ENCODE data around the gene ZNF90.
"Not testable (repeated sequence)": the region's sequence is repeated elsewhere in the genome, so short reads cannot be mapped to it uniquely, and the experiment has no call there.

DNA sequence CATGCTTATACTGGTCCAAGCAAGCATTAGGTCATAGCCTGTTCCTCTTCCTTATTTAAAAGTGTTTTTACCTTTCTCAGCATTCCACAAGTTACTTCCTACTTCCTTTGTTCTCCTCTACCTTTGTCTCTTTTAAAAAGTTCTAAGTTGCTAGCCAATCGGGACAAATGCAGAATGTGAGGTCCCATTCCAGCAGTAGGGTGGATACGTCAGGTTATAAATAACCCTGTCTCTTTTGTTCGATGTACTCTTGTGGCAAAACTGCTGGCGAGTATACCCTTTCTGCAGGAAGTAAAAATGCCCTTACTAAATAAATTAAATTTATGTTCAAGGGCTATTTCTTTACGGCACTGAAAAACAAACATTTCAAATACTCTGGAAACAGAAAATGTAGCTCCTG, 32.1 kb upstream of the ZNF90 start:
- TF ChIP-seq, protein P1, sequence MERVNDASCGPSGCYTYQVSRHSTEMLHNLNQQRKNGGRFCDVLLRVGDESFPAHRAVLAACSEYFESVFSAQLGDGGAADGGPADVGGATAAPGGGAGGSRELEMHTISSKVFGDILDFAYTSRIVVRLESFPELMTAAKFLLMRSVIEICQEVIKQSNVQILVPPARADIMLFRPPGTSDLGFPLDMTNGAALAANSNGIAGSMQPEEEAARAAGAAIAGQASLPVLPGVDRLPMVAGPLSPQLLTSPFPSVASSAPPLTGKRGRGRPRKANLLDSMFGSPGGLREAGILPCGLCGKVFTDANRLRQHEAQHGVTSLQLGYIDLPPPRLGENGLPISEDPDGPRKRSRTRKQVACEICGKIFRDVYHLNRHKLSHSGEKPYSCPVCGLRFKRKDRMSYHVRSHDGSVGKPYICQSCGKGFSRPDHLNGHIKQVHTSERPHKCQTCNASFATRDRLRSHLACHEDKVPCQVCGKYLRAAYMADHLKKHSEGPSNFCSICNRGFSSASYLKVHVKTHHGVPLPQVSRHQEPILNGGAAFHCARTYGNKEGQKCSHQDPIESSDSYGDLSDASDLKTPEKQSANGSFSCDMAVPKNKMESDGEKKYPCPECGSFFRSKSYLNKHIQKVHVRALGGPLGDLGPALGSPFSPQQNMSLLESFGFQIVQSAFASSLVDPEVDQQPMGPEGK (CRISPR knock-in tag; IDR thresholded peaks at IDR 0.05; ENCODE audit: borderline replicate concordance) = not testable (repeated sequence)
- TF ChIP-seq, protein P2, sequence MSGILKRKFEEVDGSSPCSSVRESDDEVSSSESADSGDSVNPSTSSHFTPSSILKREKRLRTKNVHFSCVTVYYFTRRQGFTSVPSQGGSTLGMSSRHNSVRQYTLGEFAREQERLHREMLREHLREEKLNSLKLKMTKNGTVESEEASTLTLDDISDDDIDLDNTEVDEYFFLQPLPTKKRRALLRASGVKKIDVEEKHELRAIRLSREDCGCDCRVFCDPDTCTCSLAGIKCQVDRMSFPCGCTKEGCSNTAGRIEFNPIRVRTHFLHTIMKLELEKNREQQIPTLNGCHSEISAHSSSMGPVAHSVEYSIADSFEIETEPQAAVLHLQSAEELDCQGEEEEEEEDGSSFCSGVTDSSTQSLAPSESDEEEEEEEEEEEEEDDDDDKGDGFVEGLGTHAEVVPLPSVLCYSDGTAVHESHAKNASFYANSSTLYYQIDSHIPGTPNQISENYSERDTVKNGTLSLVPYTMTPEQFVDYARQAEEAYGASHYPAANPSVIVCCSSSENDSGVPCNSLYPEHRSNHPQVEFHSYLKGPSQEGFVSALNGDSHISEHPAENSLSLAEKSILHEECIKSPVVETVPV (CRISPR knock-in tag; IDR thresholded peaks at IDR 0.05) = not testable (repeated sequence)
- TF ChIP-seq, protein P3, sequence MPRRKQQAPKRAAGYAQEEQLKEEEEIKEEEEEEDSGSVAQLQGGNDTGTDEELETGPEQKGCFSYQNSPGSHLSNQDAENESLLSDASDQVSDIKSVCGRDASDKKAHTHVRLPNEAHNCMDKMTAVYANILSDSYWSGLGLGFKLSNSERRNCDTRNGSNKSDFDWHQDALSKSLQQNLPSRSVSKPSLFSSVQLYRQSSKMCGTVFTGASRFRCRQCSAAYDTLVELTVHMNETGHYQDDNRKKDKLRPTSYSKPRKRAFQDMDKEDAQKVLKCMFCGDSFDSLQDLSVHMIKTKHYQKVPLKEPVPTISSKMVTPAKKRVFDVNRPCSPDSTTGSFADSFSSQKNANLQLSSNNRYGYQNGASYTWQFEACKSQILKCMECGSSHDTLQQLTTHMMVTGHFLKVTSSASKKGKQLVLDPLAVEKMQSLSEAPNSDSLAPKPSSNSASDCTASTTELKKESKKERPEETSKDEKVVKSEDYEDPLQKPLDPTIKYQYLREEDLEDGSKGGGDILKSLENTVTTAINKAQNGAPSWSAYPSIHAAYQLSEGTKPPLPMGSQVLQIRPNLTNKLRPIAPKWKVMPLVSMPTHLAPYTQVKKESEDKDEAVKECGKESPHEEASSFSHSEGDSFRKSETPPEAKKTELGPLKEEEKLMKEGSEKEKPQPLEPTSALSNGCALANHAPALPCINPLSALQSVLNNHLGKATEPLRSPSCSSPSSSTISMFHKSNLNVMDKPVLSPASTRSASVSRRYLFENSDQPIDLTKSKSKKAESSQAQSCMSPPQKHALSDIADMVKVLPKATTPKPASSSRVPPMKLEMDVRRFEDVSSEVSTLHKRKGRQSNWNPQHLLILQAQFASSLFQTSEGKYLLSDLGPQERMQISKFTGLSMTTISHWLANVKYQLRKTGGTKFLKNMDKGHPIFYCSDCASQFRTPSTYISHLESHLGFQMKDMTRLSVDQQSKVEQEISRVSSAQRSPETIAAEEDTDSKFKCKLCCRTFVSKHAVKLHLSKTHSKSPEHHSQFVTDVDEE (CRISPR knock-in tag; IDR thresholded peaks at IDR 0.05) = not testable (repeated sequence)
- TF ChIP-seq ZC3H10, RARB (CRISPR knock-in tag; IDR thresholded peaks at IDR 0.05): not testable (repeated sequence)

Measured in SK-N-SH treated with all-trans-retinoic acid at 6 μM for 48 hours (cell line).